ENCODE measurements around the gene FOXK2.

DNA sequence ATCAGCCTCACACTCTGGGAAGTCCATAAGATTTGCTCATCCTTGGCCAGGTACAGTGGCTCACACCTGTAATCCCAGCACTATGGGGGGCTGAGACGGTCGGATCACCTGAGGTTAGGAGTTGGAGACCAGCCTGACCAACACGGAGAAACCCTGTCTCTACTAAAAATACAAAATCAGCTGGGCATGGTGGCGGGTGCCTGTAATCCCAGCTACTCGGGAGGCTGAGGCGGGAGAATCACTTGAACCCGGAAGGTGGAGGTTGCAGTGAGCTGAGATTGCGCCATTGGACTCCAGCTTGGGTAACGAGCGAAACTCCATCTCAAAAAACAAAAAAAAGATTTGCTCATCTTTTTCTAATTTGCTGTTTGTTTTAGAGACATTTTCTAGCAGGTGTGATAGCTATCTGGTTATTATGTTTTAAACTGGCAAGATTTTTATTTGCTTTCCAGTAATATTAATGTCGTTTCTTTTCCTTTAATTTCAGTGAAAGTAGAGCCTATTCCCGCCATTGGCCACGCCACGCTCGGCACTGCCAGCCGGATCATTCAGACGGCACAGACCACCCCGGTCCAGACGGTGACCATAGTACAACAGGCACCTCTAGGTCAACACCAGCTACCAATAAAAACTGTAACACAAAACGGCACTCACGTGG is 67.2 kb downstream of the FOXK2 start:
- TF ChIP-seq, protein P1, sequence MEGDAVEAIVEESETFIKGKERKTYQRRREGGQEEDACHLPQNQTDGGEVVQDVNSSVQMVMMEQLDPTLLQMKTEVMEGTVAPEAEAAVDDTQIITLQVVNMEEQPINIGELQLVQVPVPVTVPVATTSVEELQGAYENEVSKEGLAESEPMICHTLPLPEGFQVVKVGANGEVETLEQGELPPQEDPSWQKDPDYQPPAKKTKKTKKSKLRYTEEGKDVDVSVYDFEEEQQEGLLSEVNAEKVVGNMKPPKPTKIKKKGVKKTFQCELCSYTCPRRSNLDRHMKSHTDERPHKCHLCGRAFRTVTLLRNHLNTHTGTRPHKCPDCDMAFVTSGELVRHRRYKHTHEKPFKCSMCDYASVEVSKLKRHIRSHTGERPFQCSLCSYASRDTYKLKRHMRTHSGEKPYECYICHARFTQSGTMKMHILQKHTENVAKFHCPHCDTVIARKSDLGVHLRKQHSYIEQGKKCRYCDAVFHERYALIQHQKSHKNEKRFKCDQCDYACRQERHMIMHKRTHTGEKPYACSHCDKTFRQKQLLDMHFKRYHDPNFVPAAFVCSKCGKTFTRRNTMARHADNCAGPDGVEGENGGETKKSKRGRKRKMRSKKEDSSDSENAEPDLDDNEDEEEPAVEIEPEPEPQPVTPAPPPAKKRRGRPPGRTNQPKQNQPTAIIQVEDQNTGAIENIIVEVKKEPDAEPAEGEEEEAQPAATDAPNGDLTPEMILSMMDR (IDR thresholded peaks at IDR 0.05; ENCODE audit: poor library complexity) = no peak
- no peak for TF ChIP-seq EZH2 (IDR thresholded peaks at IDR 0.05; ENCODE audit: borderline replicate concordance)
